Breast epithelium (tissue), 3 donors: ENCODE data around the gene PARD3B.

Experiments used
- POLR2A ChIP-seq: fragments of 450-650 bp; IDR thresholded peaks from one replicate; pipeline ENCODE4 v1.6.1; 2016; ENCODE audit warnings: antibody characterized with exemption, mild to moderate bottlenecking, moderate library complexity
- POLR2AphosphoS5 ChIP-seq, 3 donors: sonication (generic); formaldehyde crosslinking; IDR thresholded peaks; one replicate each; pipeline ENCODE4 v1.6.1; 2017; ENCODE audit warnings: antibody characterized with exemption in 3 of 3
- TF ChIP-seq, protein P1 (sequence below), 3 donors: fragments of 450-650 bp; IDR thresholded peaks; one replicate each; pipeline ENCODE4 v1.5.1; 2016 to 2017; ENCODE audit warnings: antibody characterized with exemption in 3 of 3, mild to moderate bottlenecking in 3 of 3, moderate library complexity in 3 of 3

DNA sequence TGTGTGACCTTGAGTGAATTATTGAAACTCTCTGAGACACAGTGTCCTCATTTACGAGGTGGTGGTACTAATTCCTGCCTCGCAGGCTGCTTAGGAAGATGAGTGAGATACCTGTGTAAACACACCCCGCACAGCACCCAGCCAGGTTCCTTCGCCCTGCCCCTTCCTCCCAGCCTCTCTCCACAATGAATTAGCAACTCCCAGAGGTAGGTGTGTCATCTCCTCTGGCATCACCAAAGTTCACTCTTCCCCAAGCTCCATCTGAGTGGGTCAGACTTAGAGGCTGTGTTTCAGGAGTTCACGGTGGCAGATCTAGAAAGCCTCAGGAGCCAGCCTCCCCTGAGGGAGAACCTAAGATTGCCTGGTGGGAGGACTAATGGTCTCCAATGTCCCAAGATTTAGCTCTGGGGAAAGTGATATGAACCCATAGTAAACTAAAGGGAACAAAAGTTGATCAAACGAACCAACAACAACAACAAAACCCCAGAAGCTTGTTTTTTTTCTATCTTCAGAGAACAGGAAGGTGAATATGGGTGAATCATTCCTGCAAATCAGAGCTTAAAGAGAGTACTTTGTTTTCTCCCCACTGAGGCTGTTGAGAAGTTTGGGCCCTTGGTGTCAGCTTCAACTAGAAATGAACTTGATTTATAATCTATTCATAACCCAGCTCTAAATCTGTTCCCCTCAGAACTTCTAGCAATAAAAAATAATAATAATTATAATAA lies 1092.7 kb downstream of the PARD3B start:
- TF ChIP-seq, protein P1, sequence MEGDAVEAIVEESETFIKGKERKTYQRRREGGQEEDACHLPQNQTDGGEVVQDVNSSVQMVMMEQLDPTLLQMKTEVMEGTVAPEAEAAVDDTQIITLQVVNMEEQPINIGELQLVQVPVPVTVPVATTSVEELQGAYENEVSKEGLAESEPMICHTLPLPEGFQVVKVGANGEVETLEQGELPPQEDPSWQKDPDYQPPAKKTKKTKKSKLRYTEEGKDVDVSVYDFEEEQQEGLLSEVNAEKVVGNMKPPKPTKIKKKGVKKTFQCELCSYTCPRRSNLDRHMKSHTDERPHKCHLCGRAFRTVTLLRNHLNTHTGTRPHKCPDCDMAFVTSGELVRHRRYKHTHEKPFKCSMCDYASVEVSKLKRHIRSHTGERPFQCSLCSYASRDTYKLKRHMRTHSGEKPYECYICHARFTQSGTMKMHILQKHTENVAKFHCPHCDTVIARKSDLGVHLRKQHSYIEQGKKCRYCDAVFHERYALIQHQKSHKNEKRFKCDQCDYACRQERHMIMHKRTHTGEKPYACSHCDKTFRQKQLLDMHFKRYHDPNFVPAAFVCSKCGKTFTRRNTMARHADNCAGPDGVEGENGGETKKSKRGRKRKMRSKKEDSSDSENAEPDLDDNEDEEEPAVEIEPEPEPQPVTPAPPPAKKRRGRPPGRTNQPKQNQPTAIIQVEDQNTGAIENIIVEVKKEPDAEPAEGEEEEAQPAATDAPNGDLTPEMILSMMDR (IDR thresholded peaks at IDR 0.05): no peak
- TF ChIP-seq POLR2A (no peak), POLR2AphosphoS5 (IDR thresholded peaks at IDR 0.05) (no peak)
